Measurements from ENCODE around the gene SRP68. TPM values are rescaled to one million over a fixed set of nuclear protein-coding genes. Genes with fewer than 3 reads are reported as not detected.

Gene SRP68
- total and polyA plus RNA-seq, 9 of the 15 experiments (the other 6 are each of a cell fraction or from before 2014, with no cell fraction given) = 29.4 to 92.6 (median 36.2) TPM

- no peak for TF ChIP-seq DEAF1 (CRISPR knock-in tag; IDR thresholded peaks at IDR 0.05)
- TF ChIP-seq BRCA1 (IDR thresholded peaks at IDR 0.05) = no peak
- no peak for TF ChIP-seq BRCA1 (CRISPR knock-in tag; IDR thresholded peaks at IDR 0.05)
- no peak for TF ChIP-seq ZBTB34 (CRISPR knock-in tag; IDR thresholded peaks at IDR 0.05)
- TF ChIP-seq TFE3 (CRISPR knock-in tag; IDR thresholded peaks at IDR 0.05) = no peak
- no peak for TF ChIP-seq PYGO2 (tag; IDR thresholded peaks at IDR 0.05)
- TF ChIP-seq DACH1 (IDR thresholded peaks at IDR 0.05; ENCODE audit: partially characterized antibody) = no peak
- TF ChIP-seq SNIP1 (IDR thresholded peaks at IDR 0.05; ENCODE audit: low read depth) = no peak
- TF ChIP-seq ZNF133 (CRISPR knock-in tag; IDR thresholded peaks at IDR 0.05) = no peak
- no peak for TF ChIP-seq TCF15 (CRISPR knock-in tag; IDR thresholded peaks at IDR 0.05)
- no peak for TF ChIP-seq ZNF695 (CRISPR knock-in tag; IDR thresholded peaks at IDR 0.05)
- no peak for TF ChIP-seq ZNF507 (tag; conservative IDR thresholded peaks at IDR 0.05)
- no peak for TF ChIP-seq FOXJ2 (tag; IDR thresholded peaks at IDR 0.05)
- peak; percentile 82 for TF ChIP-seq PHF20 (IDR thresholded peaks at IDR 0.05; ENCODE audit: partially characterized antibody)
- TF ChIP-seq E2F1 (CRISPR knock-in tag; IDR thresholded peaks at IDR 0.05) = no peak
- no peak for TF ChIP-seq LCOR (CRISPR knock-in tag; IDR thresholded peaks at IDR 0.05)
- peak; percentile 77 for TF ChIP-seq NFRKB (IDR thresholded peaks at IDR 0.05; ENCODE audit: low read depth)
These were observed 31.2 kb upstream of the SRP68 start, which contains the start of gene EXOC7 (continued) for GRCh38 chr17:76103274-76104139.
